Measurements from ENCODE around the gene PARP12. TPM values are rescaled to one million over a fixed set of nuclear protein-coding genes. Genes with fewer than 3 reads are reported as not detected.

PARP12 gene
- polyA plus RNA-seq, 1 donor (not counting 4 experiments of a cell fraction or from before 2014, with no cell fraction given), result 66.0 TPM

DNA sequence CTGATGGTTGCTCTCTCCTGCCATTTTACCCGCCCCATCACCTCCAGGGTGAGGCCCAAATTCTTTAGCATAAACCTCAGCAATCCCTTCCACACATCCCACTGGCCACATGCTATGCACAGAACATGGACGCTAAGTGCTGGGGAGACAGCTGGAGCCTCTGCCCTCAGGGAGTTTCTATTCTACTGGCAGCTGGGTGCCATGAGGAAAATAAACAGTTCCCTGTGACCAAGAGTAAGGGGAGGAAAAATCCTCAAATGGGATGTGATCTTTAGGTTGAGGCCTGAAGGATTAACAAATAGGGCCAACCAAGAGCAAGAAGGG lies 1.2 kb downstream of the PARP12 start:
- no peaks in the 10 kb centered on the region for H3K9me1 ChIP-seq (ENCODE audit: control insufficient read depth, extremely low read depth, insufficient read depth, low read length)
- dilution Hi-C loops (cut with MboI; ENCODE audit: extremely low pct_ligation_motif_present, low sequenced_read_pairs), result no loop called here
- FAIRE-seq, result no peak
- H3K4me2 ChIP-seq (ENCODE audit: control insufficient read depth, extremely low read depth, insufficient read depth, low read depth, low read length), result peak overlapping the region; percentile 85
- no peak for TF ChIP-seq EZH2 (IDR thresholded peaks at IDR 0.05; ENCODE audit: low read length)
- TF ChIP-seq, protein P1, sequence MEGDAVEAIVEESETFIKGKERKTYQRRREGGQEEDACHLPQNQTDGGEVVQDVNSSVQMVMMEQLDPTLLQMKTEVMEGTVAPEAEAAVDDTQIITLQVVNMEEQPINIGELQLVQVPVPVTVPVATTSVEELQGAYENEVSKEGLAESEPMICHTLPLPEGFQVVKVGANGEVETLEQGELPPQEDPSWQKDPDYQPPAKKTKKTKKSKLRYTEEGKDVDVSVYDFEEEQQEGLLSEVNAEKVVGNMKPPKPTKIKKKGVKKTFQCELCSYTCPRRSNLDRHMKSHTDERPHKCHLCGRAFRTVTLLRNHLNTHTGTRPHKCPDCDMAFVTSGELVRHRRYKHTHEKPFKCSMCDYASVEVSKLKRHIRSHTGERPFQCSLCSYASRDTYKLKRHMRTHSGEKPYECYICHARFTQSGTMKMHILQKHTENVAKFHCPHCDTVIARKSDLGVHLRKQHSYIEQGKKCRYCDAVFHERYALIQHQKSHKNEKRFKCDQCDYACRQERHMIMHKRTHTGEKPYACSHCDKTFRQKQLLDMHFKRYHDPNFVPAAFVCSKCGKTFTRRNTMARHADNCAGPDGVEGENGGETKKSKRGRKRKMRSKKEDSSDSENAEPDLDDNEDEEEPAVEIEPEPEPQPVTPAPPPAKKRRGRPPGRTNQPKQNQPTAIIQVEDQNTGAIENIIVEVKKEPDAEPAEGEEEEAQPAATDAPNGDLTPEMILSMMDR (optimal IDR thresholded peaks at IDR 0.05 in 1 of 3, IDR thresholded peaks at IDR 0.05 in 1 of 3, conservative IDR thresholded peaks at IDR 0.05 in 1 of 3; ENCODE audit: extremely low read depth in 1 of 3, insufficient read depth in 2 of 3, low read length in 3 of 3), result no peak
- H3K4me1 ChIP-seq (ENCODE audit: control insufficient read depth, extremely low read depth, insufficient read depth, low read length), result peaks cover 36% of the 10 kb centered on the region
- peak overlapping the region; percentile 70 to 86 (median 71) for H3K4me3 ChIP-seq (ENCODE audit: control insufficient read depth in 2 of 3, extremely low read depth in 1 of 3, insufficient read depth in 2 of 3, low read depth in 1 of 3, low read length in 3 of 3)
- peak overlapping the region; percentile 82 for H3K27ac ChIP-seq (ENCODE audit: control insufficient read depth, insufficient read depth, low read length)
- H3K9ac ChIP-seq (ENCODE audit: control insufficient read depth, extremely low read depth, insufficient read depth, low read length), result peak overlapping the region; percentile 87
- H3K79me2 ChIP-seq (ENCODE audit: control insufficient read depth, insufficient read depth, low read length), result peaks cover 39% of the 10 kb centered on the region
- peaks cover 3 to 8% of the 10 kb centered on the region in 2 experiments for H3K36me3 ChIP-seq (ENCODE audit: control insufficient read depth in 2 of 2, extremely low read depth in 1 of 2, insufficient read depth in 2 of 2, low read length in 2 of 2)
- no peaks in the 10 kb centered on the region for H3K9me3 ChIP-seq (ENCODE audit: control insufficient read depth, low read depth, low read length)
- H4K20me1 ChIP-seq (ENCODE audit: control insufficient read depth, extremely low read depth, insufficient read depth, low read length), result peaks cover 4% of the 10 kb centered on the region
- DNase-seq (ENCODE audit: low read depth, low spot score), result no peak
- H3K27me3 ChIP-seq (ENCODE audit: control insufficient read depth, extremely low read depth, insufficient read depth, low read length), result no peaks in the 10 kb centered on the region
- H2AFZ ChIP-seq (ENCODE audit: control insufficient read depth, low read length), result no peak overlapping the region

DNA sequence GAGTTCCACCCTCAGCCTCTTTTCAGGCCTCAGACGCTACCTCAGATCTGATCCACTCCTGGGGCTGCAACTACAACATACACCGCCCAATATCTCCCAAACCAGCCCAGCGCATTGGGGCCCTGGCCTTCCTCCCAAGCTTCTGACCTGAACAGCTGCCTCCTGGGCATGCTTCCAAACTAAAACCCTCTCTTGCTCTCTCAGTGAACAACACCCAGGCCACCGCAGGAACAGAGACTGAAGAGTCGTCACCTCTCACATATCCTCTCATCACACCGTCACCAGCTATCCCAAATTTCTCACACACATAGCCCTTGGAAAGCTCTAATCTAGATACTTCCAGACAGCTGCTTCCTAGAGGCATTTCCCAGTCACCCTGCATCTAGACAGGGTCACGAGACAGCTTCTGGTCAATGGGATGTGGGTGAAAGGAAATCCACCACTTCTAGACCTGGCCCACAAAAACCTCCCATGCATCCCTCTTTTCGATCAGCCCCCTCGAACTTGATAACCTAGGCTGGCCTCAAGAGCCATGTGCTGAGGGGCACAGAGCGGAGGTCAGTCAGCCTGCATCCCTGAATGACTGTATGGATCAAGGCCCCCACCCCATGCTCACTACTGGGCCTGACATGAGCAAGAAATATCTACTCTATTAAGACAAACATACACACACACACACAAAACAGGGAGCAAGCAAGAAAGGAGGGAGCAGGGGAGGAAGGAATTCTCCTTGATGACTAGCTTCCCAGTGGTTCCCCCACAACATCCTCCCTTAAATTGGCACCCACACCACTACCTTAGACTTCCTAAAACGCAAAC lies 1.8 kb downstream of the PARP12 start:
- Histone ChIP-seq H3K4me3 (ENCODE audit: control insufficient read depth in 2 of 3, extremely low read depth in 1 of 3, insufficient read depth in 2 of 3, low read depth in 1 of 3, low read length in 3 of 3) (peak overlapping the region; percentile 70 to 86 (median 71)), H3K79me2 (ENCODE audit: control insufficient read depth, insufficient read depth, low read length) (peaks cover 39% of the 10 kb centered on the region), H3K9me3 (ENCODE audit: control insufficient read depth, low read depth, low read length) (no peaks in the 10 kb centered on the region), H3K4me2 (ENCODE audit: control insufficient read depth, extremely low read depth, insufficient read depth, low read depth, low read length) (peak overlapping the region; percentile 85), H3K27me3 (ENCODE audit: control insufficient read depth, extremely low read depth, insufficient read depth, low read length) (no peaks in the 10 kb centered on the region), H2AFZ (ENCODE audit: control insufficient read depth, low read length) (no peak overlapping the region), H4K20me1 (ENCODE audit: control insufficient read depth, extremely low read depth, insufficient read depth, low read length) (peaks cover 4% of the 10 kb centered on the region), H3K4me1 (ENCODE audit: control insufficient read depth, extremely low read depth, insufficient read depth, low read length) (peaks cover 37% of the 10 kb centered on the region), H3K27ac (ENCODE audit: control insufficient read depth, insufficient read depth, low read length) (peak overlapping the region; percentile 82), H3K36me3 (ENCODE audit: control insufficient read depth in 2 of 2, extremely low read depth in 1 of 2, insufficient read depth in 2 of 2, low read length in 2 of 2) (peaks cover 3 to 8% of the 10 kb centered on the region in 2 experiments), H3K9me1 (ENCODE audit: control insufficient read depth, extremely low read depth, insufficient read depth, low read length) (no peaks in the 10 kb centered on the region), H3K9ac (ENCODE audit: control insufficient read depth, extremely low read depth, insufficient read depth, low read length) (peak overlapping the region; percentile 87)
- dilution Hi-C loops (cut with MboI; ENCODE audit: extremely low pct_ligation_motif_present, low sequenced_read_pairs), result no loop called here
- DNase-seq (ENCODE audit: low read depth, low spot score) (no peak), FAIRE-seq (no peak)
- no peak for TF ChIP-seq EZH2 (IDR thresholded peaks at IDR 0.05; ENCODE audit: low read length)
- TF ChIP-seq, protein P1 (optimal IDR thresholded peaks at IDR 0.05 in 1 of 3, IDR thresholded peaks at IDR 0.05 in 1 of 3, conservative IDR thresholded peaks at IDR 0.05 in 1 of 3; ENCODE audit: extremely low read depth in 1 of 3, insufficient read depth in 2 of 3, low read length in 3 of 3), result no peak

Data from keratinocyte (primary cell).